ENCODE results near the gene TTLL10. TPM values are rescaled to one million over a fixed set of nuclear protein-coding genes. Genes with fewer than 3 reads are reported as not detected.

Gene TTLL10
- total RNA-seq, 1 experiment from 2014 or later: 0.68 TPM

- Histone ChIP-seq H4K5ac (ENCODE audit: insufficient read length, low read depth, low read length) (no peak overlapping the region), H3K23me2 (ENCODE audit: insufficient read length, low read depth, low read length, poor library complexity, severe bottlenecking) (no peaks in the 10 kb centered on the region), H2BK12ac (ENCODE audit: insufficient read length, low read depth, low read length) (no peak overlapping the region), H3K4me1 (ENCODE audit: insufficient read depth, low read length) (no peaks in the 10 kb centered on the region), H3T11ph (ENCODE audit: low read length) (no peak overlapping the region), H3K14ac (ENCODE audit: insufficient read depth, low read length) (no peak overlapping the region), H2BK20ac (ENCODE audit: low read depth, low read length, poor library complexity, severe bottlenecking) (no peak overlapping the region), H4K91ac (ENCODE audit: insufficient read length, low read depth, low read length) (no peak overlapping the region), H3K23ac (ENCODE audit: insufficient read length, low read depth, low read length) (no peak overlapping the region), H2BK5ac (ENCODE audit: insufficient read length, low read length) (no peak overlapping the region), H3K27ac (ENCODE audit: insufficient read length, low read depth, low read length) (no peak overlapping the region), H2BK15ac (ENCODE audit: low read depth, low read length) (no peak overlapping the region), H3K56ac (ENCODE audit: insufficient read length, low read depth, low read length) (no peak overlapping the region), H3K9ac (ENCODE audit: extremely low read depth, insufficient read length, low read length) (no peak overlapping the region), H4K8ac (replicated peaks; ENCODE audit: insufficient read length, low read depth, low read length) (no peak overlapping the region), H4K20me1 (ENCODE audit: control insufficient read depth, insufficient read depth, insufficient read length) (no peaks in the 10 kb centered on the region), H3K27me3 (ENCODE audit: insufficient read depth, low read length) (no peaks in the 10 kb centered on the region), H3K9me3 (ENCODE audit: control insufficient read depth, low read depth, low read length) (no peaks in the 10 kb centered on the region), H3K4me2 (ENCODE audit: insufficient read depth, insufficient read length, low read length) (no peak overlapping the region), H3K18ac (ENCODE audit: insufficient read length, low read depth, low read length) (no peak overlapping the region), H3K79me2 (ENCODE audit: insufficient read depth, low read length) (no peaks in the 10 kb centered on the region), H2AK5ac (ENCODE audit: insufficient read length, low read length) (no peak overlapping the region), H3K4ac (ENCODE audit: low read depth, low read length) (no peak overlapping the region), H3K79me1 (ENCODE audit: insufficient read depth, low read depth, low read length, poor library complexity, severe bottlenecking) (no peaks in the 10 kb centered on the region), H2BK120ac (ENCODE audit: low read depth, low read length, poor library complexity, severe bottlenecking) (no peak overlapping the region), H2AFZ (ENCODE audit: low read length) (no peak overlapping the region)
- H3K4me3 Mint-ChIP-seq: no peak overlapping the region
- no peak for DNase-seq
- H3K4me1 Mint-ChIP-seq: peaks cover 5 to 7% of the 10 kb centered on the region in 2 experiments; a peak in 3 of 4 replicates
- WGBS (ENCODE audit: extremely low coverage, insufficient read length, low lambda C conversion rate): no CpG with 5 or more reads among the region's 19 CpGs
- H3K36me3 Mint-ChIP-seq (ENCODE audit: insufficient read depth in 1 of 3, low read depth in 3 of 3): no peaks in the 10 kb centered on the region
- H3K27ac Mint-ChIP-seq: no peak overlapping the region
- TF ChIP-seq CTCF (conservative IDR thresholded peaks at IDR 0.05): no peak
- H3K9me3 Mint-ChIP-seq: no peaks in the 10 kb centered on the region; a peak in 2 of 5 replicates
- peaks cover 13% of the 10 kb centered on the region for H3K27me3 Mint-ChIP-seq (ENCODE audit: low read depth)
Measured at GRCh38 chr1:1129381-1129821, 44.3 kb upstream of the TTLL10 start.

Data from H9 (cell line).